Measurements from ENCODE around the gene TNFRSF14. TPM values are rescaled to one million over a fixed set of nuclear protein-coding genes. Genes with fewer than 3 reads are reported as not detected.
A peak's percentile ranks its signal among the peaks of the same experiment; 100 is the strongest.

Gene TNFRSF14
- total and polyA plus RNA-seq, 9 of the 15 experiments (the other 6 are each of a cell fraction or from before 2014, with no cell fraction given): 0.11 to 2.3 (median 0.68) TPM; not detected in 2

DNA sequence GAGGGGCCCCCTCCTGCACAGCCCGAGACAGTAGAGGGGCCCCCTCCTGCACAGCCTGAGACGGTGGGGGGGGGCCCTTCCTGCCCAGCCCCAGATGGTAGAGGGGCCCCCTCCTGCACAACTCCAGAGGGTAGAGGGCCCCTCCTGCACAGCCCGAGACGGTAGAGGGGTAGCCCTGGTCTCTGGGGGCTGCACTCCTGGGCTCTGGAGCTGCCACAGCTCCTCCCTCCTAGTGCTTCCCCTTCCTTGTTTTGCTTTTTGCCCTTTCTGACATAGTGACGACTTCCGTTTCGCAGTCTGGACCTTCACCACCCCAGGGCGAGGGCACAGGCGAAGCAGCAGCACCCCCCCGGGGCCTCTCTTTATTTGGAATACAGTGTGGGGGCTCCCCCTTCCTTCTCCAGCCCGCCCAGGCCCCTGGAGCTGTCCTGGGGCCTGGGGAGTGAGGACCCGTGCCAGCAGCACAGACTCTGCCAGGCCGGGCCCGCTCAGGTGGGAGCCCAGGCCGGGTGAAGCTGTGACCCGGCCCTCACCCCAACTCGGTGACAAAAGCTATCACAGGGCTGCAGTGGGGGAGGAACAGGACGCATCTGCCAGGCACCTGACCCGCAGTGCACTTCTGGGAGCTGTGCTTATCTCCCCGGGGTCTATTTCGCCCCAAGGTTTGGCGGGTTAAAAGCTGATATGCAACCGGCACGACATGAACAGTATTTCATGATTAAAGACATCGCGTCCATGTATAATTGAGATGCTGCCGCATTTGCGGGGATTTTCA lies 29.3 kb downstream of the TNFRSF14 start (continued):
- TF ChIP-seq ETV1 (tag; conservative IDR thresholded peaks at IDR 0.05; ENCODE audit: low read depth): peak; percentile 32; the same call in 1 of the 2 replicates
- TF ChIP-seq, protein P1, sequence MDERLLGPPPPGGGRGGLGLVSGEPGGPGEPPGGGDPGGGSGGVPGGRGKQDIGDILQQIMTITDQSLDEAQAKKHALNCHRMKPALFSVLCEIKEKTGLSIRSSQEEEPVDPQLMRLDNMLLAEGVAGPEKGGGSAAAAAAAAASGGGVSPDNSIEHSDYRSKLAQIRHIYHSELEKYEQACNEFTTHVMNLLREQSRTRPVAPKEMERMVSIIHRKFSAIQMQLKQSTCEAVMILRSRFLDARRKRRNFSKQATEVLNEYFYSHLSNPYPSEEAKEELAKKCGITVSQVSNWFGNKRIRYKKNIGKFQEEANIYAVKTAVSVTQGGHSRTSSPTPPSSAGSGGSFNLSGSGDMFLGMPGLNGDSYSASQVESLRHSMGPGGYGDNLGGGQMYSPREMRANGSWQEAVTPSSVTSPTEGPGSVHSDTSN (CRISPR knock-in tag; IDR thresholded peaks at IDR 0.05; ENCODE audit: low read depth): no peak
- TF ChIP-seq, protein P1 (tag; conservative IDR thresholded peaks at IDR 0.05; ENCODE audit: low read depth): 0 out of 2 replicates have a peak, but pooled peaks have one; percentile 10
- TF ChIP-seq HCFC1 (IDR thresholded peaks at IDR 0.05; ENCODE audit: low read depth, low read length): peak; percentile 42; the same call in 1 of the 2 replicates
- TF ChIP-seq, protein P2, sequence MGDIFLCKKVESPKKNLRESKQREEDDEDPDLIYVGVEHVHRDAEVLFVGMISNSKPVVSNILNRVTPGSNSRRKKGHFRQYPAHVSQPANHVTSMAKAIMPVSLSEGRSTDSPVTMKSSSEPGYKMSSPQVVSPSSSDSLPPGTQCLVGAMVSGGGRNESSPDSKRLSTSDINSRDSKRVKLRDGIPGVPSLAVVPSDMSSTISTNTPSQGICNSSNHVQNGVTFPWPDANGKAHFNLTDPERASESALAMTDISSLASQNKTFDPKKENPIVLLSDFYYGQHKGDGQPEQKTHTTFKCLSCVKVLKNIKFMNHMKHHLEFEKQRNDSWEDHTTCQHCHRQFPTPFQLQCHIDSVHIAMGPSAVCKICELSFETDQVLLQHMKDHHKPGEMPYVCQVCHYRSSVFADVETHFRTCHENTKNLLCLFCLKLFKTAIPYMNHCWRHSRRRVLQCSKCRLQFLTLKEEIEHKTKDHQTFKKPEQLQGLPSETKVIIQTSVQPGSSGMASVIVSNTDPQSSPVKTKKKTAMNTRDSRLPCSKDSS (IDR thresholded peaks at IDR 0.05; ENCODE audit: low read depth, partially characterized antibody): no peak
- no peak for TF ChIP-seq ATF1 (CRISPR knock-in tag; IDR thresholded peaks at IDR 0.05)
- TF ChIP-seq ATF1 (tag; IDR thresholded peaks at IDR 0.05): peak; percentile 76
- no peak for TF ChIP-seq ZNF707 (CRISPR knock-in tag; conservative IDR thresholded peaks at IDR 0.05)
- peak; percentile 75; the same call in 1 of the 2 replicates for TF ChIP-seq EP400 (IDR thresholded peaks at IDR 0.05)
- TF ChIP-seq OTX1 (CRISPR knock-in tag; IDR thresholded peaks at IDR 0.05): peak; percentile 38; the same call in 1 of the 2 replicates
- no peak for TF ChIP-seq ETV5 (CRISPR knock-in tag; IDR thresholded peaks at IDR 0.05; ENCODE audit: low read depth)
- peak; percentile 19 for TF ChIP-seq TFE3 (CRISPR knock-in tag; IDR thresholded peaks at IDR 0.05)
- TF ChIP-seq ELK1 (CRISPR knock-in tag; IDR thresholded peaks at IDR 0.05): no peak
